ENCODE data around the gene RNF187.
A peak's percentile ranks its signal among the peaks of the same experiment; 100 is the strongest.

Gene RNF187

DNA sequence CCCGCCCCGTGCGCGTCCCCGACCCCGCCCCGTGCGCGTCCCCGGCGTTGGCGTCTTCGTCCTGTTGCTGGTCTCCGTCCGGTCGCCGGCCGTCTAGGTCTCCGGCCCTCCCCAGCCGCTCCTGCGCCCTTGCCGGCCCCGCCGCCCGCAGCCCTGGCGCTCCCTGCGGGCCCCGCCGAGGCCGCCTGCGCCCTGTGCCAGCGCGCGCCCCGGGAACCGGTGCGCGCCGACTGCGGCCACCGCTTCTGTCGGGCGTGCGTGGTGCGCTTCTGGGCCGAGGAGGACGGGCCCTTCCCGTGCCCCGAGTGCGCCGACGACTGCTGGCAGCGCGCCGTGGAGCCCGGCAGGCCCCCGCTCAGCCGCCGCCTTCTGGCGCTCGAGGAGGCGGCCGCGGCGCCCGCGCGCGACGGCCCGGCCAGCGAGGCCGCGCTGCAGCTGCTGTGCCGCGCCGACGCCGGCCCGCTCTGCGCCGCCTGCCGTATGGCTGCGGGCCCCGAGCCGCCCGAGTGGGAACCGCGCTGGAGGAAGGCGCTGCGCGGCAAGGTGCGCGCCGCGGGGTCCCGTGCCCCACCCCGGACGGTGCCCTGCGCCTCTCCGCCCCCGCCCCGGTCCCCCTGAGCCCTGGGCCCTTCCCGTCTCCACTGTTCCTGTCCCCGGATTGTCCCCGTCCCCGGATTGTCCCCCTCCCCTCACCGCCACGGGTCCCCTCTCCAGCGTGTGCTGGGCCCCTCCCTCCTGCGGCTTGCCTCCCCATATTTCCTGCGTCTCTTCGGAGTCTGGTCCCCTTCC is at the start of gene RNF187:
TSS of gene RNF187 (plus strand) at position 47 of the 789 bp plus-strand sequence.
- Mint-ChIP-seq H3K27me3 (no peaks in the 10 kb centered on the region), H3K4me1 (peaks cover 37% of the 10 kb centered on the region), H3K4me3 (peak within 1 kb of the TSS; percentile 95), H3K9me3 (no peaks in the 10 kb centered on the region), H3K36me3 (ENCODE audit: low read depth) (peaks cover 24% of the 10 kb centered on the region), H3K27ac (peak within 1 kb of the TSS; percentile 100)
- ATAC-seq (peak; percentile 56), DNase-seq (peak; percentile 91)

DNA sequence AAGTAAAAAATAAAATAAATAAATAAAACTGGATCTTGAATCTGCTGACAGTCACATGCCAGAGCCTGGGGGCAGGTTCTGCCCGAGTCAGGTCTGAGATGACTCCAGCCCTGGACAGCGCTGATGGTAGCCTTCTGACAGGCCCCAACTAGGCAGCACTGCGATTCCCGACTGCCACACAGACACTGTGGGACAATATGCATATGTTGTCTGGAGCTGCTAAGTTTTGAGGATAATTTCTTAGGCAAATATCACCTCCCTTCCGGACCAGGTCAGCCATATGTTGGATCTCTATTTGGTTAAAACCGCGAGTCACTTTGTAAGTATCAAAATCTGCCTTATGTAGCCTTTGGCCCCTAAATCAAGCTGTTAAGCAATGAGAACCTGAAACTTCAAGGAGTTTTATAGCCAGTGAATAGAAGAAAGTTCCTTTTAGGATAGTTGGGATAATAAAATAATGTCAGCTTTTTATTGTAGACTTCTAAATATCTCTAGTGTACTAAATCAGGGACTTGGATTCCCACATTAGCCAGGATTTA is 49.7 kb upstream of the RNF187 start:
- Mint-ChIP-seq H3K4me3 (no peak overlapping the region), H3K27ac (no peak overlapping the region), H3K27me3 (peaks cover 23% of the 10 kb centered on the region), H3K36me3 (ENCODE audit: low read depth) (no peaks in the 10 kb centered on the region), H3K4me1 (no peaks in the 10 kb centered on the region), H3K9me3 (no peaks in the 10 kb centered on the region)
- DNase-seq (no peak), ATAC-seq (no peak)

DNA sequence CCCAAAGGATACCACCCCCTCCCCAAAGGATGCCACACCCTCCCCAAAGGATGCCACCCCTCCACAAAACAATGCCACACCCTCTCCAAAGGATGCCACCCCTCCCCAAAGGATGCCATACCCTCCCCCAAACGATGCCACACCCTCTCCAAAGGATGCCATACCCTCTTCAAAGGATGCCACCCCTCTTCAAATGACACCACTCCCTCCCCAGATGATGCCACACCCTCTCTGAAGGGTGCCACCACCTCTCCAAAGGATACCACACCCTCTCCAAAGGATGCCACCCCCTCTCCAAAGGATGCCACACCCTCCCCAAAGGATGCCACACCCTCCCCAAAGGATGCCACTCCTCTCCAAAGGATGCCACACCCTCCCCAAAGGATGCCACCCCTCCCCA is 48.9 kb upstream of the RNF187 start:
- ATAC-seq (no peak), DNase-seq (no peak)
- H3K36me3 Mint-ChIP-seq (ENCODE audit: low read depth): no peaks in the 10 kb centered on the region
- H3K4me3 Mint-ChIP-seq: no peak overlapping the region
- H3K9me3 Mint-ChIP-seq: no peaks in the 10 kb centered on the region
- no peak overlapping the region for H3K27ac Mint-ChIP-seq
- H3K27me3 Mint-ChIP-seq: peaks cover 26% of the 10 kb centered on the region
- H3K4me1 Mint-ChIP-seq: no peaks in the 10 kb centered on the region

DNA sequence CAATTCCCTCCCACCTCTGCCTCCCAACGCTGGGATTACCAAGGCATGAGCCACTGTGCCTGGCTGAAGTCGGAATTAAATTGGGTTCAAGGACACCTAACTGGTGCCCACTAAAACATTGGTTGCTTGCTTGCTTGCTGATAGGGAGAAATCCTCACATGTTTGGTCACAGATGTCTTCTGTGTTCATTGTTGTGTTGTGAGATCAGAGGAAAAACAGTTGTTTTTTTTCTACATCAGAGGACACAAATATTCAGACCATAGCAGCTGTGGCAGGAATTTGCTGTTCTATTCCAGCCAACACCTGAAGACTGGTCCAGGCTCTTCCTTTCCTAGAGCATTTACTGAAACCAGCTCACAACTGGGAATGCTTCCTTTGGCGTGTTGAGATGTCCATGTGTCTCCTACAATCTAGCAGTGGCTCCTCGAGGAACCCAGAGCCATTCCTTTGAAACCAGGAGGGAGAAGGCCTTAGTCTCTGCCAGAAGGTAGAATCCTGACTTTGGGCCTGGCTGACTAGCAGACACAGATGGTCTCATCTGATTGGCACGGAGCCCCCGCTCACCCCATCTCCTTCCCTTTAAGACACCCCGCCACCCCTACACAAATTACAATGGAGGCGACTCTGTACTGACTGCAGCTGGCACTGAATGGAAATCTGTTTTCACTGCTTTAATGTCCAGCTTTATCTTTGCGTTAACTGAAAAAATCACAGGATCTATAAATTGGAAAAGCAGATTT is 46.3 kb upstream of the RNF187 start:
- Mint-ChIP-seq H3K27ac (no peak overlapping the region), H3K4me1 (peaks cover 10% of the 10 kb centered on the region), H3K27me3 (peaks cover 46% of the 10 kb centered on the region), H3K36me3 (ENCODE audit: low read depth) (no peaks in the 10 kb centered on the region), H3K4me3 (no peak overlapping the region), H3K9me3 (no peaks in the 10 kb centered on the region)
- DNase-seq (no peak), ATAC-seq (no peak)

DNA sequence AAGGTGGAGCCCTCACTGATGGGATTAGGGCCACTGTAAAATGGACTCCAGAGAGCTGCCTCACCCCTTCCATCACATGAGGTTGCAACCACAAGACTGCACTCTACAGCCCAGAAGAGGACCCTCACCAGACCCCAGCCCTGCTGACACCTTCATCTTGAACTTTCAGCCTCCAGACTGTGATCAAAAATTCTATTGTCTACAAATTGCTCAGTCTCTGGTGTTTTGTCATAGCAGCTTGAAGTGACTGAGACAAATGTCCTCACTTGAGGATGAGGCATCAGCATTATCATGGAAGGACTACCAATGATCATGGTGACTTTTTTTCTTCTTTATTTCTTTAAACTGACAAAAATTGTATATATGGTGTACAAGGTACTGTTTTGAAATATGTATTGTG is 43.8 kb upstream of the RNF187 start:
- Mint-ChIP-seq H3K27ac (no peak overlapping the region), H3K9me3 (no peaks in the 10 kb centered on the region), H3K36me3 (ENCODE audit: low read depth) (no peaks in the 10 kb centered on the region), H3K4me3 (no peak overlapping the region), H3K4me1 (peaks cover 13% of the 10 kb centered on the region), H3K27me3 (peaks cover 54% of the 10 kb centered on the region)
- DNase-seq: no peak
- no peak for ATAC-seq

DNA sequence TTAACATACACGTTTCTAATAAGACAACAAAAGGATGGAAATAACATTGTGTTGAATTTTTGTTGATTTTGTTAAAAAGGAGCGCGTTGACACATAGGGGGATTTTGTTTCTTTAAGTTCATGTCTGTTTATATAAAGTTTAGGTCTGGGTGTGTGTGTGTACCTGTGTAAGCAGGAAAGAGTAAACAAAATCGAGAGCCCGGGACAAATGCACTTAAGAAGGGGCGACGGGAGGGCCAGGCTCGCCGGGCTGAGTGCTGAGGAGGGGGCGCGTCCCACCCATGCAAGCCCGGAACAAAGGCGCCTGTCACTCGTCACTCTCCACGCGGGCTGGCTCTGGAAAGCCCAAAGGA is 41.7 kb upstream of the RNF187 start:
- ATAC-seq (no peak), DNase-seq (no peak)
- H3K9me3 Mint-ChIP-seq: no peaks in the 10 kb centered on the region
- H3K27me3 Mint-ChIP-seq: peaks cover 51% of the 10 kb centered on the region
- H3K4me3 Mint-ChIP-seq: peak overlapping the region; percentile 73
- peaks cover 13% of the 10 kb centered on the region for H3K4me1 Mint-ChIP-seq
- H3K27ac Mint-ChIP-seq: no peak overlapping the region
- no peaks in the 10 kb centered on the region for H3K36me3 Mint-ChIP-seq (ENCODE audit: low read depth)

DNA sequence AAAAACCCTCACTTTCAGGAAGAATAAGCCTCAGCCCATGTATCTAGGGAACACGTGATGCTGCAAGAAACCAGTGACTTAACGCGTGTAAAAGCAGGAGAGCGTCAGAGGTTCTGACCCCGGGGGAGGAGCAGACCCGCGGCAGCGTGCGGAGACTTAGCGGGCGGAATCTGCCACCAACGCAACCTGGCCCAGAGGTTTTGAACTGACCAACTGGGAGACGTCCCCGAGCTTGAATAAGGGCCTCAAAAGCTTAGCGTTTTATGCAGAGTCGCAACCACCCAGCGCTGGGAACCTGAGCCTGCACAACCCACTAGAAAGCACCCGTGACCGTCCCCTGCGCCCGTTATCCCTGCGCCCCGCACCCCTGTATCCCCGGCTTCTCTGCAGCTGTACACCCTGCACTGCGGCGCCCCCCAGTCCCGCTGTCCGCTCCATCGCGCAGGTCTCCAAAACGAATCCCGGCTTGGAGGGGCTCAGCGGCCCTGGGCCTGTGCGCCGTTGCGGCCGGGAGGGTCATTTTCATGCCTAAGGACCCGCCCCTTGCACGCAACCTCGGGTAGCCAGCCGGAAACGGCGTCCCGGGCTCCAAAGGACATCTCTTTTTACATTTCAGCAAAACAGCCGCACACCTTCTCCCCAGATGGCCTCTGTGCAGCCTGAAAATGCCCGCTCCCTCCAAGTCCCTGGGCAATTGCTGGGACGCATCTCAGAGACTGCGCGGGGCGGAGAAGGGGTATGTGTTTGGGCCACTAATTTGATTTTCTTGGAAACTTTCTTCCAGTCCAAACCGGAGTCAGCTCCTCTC is 41.1 kb upstream of the RNF187 start:
- DNase-seq (peak; percentile 48), ATAC-seq (peak; percentile 91)
- H3K27ac Mint-ChIP-seq: no peak overlapping the region
- no peaks in the 10 kb centered on the region for H3K9me3 Mint-ChIP-seq
- H3K4me1 Mint-ChIP-seq: peaks cover 13% of the 10 kb centered on the region
- H3K36me3 Mint-ChIP-seq (ENCODE audit: low read depth): no peaks in the 10 kb centered on the region
- peak overlapping the region; percentile 73 for H3K4me3 Mint-ChIP-seq
- H3K27me3 Mint-ChIP-seq: peaks cover 46% of the 10 kb centered on the region

DNA sequence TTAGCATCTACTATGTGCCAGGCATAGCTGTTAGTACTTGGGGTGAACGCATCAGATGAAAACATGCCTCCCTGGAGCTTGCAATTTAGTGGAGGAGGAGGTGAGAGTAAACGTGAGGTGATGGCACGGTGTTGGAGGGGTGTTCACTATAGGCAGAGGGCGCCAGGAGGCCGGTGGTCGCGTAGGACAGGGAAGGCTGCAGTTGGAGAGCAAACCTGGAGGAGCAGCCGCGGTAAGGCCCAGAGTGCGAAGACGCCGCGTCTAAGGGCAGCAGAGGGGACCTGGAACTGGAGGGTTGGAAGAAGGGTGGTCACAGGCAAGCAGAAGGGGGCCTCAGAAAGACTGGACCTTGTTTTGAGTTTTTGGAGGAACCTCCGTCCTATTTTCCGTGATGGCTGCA is 40.3 kb upstream of the RNF187 start:
- DNase-seq (no peak), ATAC-seq (no peak)
- no peak overlapping the region for H3K4me3 Mint-ChIP-seq

DNA sequence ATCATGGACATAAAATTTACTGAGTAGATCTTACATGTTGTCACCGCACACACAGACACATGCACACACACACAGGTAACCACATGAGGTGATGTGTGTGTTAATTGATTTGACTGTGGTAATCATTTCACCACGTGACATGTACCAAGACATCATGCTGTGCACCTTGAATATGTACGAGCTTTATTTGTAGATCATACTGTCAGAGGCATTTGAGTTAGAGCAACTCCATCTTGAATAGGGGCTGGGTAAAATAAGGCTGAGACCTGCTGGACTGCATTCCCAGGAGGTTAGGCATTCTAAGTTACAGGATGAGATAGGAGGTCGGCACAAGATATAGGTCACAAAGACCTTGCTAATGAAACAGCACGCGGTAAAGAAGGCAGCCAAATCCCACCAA is 38.8 kb upstream of the RNF187 start:
- H3K4me3 Mint-ChIP-seq: no peak overlapping the region
- no peaks in the 10 kb centered on the region for H3K36me3 Mint-ChIP-seq (ENCODE audit: low read depth)
- peaks cover 15% of the 10 kb centered on the region for H3K4me1 Mint-ChIP-seq
- ATAC-seq (no peak), DNase-seq (no peak)
- H3K9me3 Mint-ChIP-seq: no peaks in the 10 kb centered on the region
- H3K27ac Mint-ChIP-seq: no peak overlapping the region
- peaks cover 37% of the 10 kb centered on the region for H3K27me3 Mint-ChIP-seq

More for the DNA sequence above, 40.3 kb upstream of the RNF187 start:
- Mint-ChIP-seq H3K4me1 (peaks cover 13% of the 10 kb centered on the region), H3K27ac (no peak overlapping the region), H3K36me3 (ENCODE audit: low read depth) (no peaks in the 10 kb centered on the region), H3K27me3 (peaks cover 46% of the 10 kb centered on the region), H3K9me3 (no peaks in the 10 kb centered on the region)

DNA sequence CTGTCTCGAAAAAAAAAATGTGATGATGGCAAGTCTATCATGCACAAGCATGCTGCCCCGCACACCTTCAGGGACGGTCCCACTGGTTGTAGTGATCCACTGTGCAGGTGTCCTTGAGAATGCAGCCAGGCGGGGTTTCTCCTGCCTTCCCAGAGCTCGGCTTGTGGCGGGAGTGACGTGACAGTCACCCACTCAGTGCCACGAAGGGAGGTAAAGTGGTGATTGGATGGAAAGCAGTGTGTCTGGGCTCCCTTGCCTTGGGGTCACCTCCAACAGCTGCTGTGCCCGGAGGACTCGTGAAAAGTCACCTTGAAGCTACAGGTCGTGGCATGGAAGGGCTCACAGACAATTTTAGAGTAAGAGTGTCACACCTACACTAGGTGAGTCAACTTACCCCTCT is 37.0 kb upstream of the RNF187 start:
- Mint-ChIP-seq H3K4me3 (no peak overlapping the region), H3K27ac (no peak overlapping the region), H3K9me3 (no peaks in the 10 kb centered on the region), H3K36me3 (ENCODE audit: low read depth) (no peaks in the 10 kb centered on the region), H3K27me3 (peaks cover 19% of the 10 kb centered on the region), H3K4me1 (peaks cover 16% of the 10 kb centered on the region)
- ATAC-seq: no peak
- no peak for DNase-seq

DNA sequence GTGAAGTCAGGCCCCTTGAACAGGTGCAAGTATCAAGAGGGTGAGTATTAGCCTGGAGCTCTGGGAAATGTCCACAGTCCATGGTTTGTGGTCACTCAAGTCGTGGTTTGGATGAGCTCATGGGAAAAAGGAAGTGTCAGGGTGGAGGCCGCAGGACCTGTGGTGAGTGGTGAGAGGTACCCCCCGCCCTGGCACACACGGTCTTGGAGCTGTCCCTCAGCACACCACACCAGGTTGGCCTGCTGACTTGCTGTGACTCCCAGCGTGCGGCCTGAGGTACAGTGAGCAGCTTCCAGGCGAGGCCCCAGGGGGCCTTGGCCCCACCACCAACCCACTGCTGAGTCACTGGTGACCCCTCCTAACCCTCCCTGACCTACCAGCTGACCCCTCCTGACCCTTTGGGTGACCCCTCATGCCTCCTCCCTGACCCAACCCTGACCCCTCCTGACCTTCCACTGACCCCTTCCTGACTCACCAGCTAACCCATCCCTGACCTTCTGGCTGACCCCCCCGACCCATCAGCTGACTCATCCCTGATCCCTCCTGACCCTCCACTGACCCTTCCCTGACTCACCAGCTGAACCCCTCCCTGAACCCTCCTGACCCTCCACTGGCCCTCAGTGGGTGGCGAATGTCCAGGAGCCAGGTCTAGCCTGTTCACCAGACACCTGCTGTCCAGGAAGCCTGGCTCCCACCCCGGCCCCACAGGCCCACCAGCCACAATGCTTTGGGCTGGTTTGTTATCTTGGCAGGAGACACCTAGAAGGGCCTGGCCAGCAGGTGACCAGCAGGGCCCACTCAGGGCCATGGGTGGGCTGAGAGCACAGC is 34.8 kb upstream of the RNF187 start:
- ATAC-seq: no peak
- H3K4me3 Mint-ChIP-seq: no peak overlapping the region
- H3K4me1 Mint-ChIP-seq: peaks cover 18% of the 10 kb centered on the region
- no peaks in the 10 kb centered on the region for H3K9me3 Mint-ChIP-seq
- no peak for DNase-seq
- H3K27me3 Mint-ChIP-seq: peaks cover 6% of the 10 kb centered on the region
- no peaks in the 10 kb centered on the region for H3K36me3 Mint-ChIP-seq (ENCODE audit: low read depth)
- H3K27ac Mint-ChIP-seq: no peak overlapping the region

DNA sequence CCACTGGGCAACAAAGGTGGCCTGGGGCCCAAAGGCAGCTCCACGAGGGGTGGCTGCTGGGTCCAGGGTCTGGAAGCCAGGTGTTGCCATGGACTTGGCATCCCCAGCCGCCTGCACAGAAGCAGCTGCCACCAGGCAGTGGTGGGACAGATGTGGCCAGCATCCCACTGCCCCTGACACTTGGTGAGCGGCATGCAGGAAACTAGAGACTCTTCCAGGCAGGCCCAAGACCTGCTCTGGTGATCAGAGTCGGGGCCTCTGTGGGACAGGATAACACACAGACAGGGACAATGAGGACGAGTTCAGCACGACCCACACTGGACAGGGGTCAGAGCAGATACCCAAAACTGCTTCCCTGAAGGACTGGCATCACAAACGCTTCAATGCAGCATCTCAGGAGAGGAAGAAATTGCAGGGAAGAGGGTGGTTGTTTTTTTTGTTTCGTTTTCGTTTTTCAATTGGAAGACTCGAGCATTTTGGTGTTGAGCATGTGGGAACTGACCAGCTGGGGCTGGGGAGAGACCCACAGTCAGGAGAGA is 34.1 kb upstream of the RNF187 start:
- Mint-ChIP-seq H3K9me3 (no peaks in the 10 kb centered on the region), H3K4me1 (peaks cover 24% of the 10 kb centered on the region), H3K4me3 (no peak overlapping the region), H3K27ac (no peak overlapping the region), H3K27me3 (peaks cover 5% of the 10 kb centered on the region), H3K36me3 (ENCODE audit: low read depth) (peaks cover 4% of the 10 kb centered on the region)
- ATAC-seq (no peak), DNase-seq (no peak)

DNA sequence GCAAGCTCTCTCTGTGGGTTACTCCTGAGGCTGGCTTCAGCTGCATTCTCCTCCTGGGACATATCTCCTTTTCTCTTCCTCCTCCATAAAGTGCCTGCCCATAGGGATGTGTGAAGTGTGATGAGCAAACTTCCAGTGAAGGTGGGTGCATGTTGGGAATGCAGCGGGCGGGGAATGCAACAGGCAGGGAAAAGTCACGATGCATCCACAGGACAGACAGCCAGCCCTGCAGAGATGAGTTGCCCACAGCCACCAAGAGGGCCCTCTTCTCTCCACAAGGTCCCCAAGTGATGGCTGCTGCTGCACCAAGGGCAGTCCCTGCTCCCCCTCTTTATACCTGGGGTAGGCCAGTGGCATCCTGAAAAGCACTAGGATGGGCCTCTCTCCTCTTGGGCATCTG is 33.6 kb upstream of the RNF187 start:
- H3K27ac Mint-ChIP-seq: no peak overlapping the region
- peaks cover 8% of the 10 kb centered on the region for H3K27me3 Mint-ChIP-seq
- DNase-seq (no peak), ATAC-seq (no peak)
- H3K4me3 Mint-ChIP-seq: no peak overlapping the region
- no peaks in the 10 kb centered on the region for H3K9me3 Mint-ChIP-seq
- peaks cover 29% of the 10 kb centered on the region for H3K4me1 Mint-ChIP-seq
- H3K36me3 Mint-ChIP-seq (ENCODE audit: low read depth): peaks cover 4% of the 10 kb centered on the region

DNA sequence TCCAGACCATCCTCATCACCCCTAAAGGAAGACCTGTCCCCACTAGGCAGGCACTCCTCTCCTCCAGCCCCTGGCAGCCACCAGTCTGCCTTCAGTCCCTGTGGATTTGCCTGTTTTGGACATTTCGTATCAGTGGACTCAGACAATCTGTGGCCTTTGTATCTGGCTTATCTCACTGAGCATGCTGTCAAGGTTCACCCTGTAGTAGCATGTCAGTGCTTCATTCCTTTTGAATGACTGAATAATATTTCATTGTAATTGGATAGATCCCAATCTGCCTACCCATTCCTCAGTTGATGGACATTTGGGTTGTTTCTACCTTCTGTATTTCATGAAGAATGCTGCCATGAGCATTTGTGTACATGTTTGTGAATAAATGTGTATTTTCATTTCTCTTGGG is 32.9 kb upstream of the RNF187 start:
- no peak for DNase-seq
- no peaks in the 10 kb centered on the region for H3K9me3 Mint-ChIP-seq
- peaks cover 32% of the 10 kb centered on the region for H3K4me1 Mint-ChIP-seq
- peaks cover 8% of the 10 kb centered on the region for H3K27me3 Mint-ChIP-seq
- no peak overlapping the region for H3K27ac Mint-ChIP-seq
- no peak overlapping the region for H3K4me3 Mint-ChIP-seq
- peaks cover 4% of the 10 kb centered on the region for H3K36me3 Mint-ChIP-seq (ENCODE audit: low read depth)
- ATAC-seq: no peak
